GM12801 (cell line): ENCODE results near the gene UQCRH.

Experiments
- TF ChIP-seq, protein P1 (sequence below): IDR thresholded peaks from one replicate; pipeline ENCODE4 v1.5.1; 2011; ENCODE audit warnings: control low read depth; ENCODE audit not compliant: insufficient read length; ENCODE audit errors: extremely low read depth

Gene UQCRH

DNA sequence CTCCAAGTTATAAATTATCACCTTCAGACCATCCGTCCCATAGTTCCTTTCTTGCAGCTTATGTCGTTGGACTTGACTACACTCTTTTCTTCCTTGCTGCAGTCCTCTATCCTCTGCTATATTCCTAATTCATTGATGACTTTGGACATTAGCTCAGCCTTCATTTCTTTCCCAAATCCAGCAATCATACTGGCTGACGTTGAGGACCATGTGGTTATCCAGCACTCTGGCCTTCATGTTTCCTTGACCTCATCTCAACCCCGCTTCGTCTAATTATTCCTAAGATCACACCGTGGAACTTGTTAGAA is 28.5 kb upstream of the UQCRH start:
- TF ChIP-seq, protein P1, sequence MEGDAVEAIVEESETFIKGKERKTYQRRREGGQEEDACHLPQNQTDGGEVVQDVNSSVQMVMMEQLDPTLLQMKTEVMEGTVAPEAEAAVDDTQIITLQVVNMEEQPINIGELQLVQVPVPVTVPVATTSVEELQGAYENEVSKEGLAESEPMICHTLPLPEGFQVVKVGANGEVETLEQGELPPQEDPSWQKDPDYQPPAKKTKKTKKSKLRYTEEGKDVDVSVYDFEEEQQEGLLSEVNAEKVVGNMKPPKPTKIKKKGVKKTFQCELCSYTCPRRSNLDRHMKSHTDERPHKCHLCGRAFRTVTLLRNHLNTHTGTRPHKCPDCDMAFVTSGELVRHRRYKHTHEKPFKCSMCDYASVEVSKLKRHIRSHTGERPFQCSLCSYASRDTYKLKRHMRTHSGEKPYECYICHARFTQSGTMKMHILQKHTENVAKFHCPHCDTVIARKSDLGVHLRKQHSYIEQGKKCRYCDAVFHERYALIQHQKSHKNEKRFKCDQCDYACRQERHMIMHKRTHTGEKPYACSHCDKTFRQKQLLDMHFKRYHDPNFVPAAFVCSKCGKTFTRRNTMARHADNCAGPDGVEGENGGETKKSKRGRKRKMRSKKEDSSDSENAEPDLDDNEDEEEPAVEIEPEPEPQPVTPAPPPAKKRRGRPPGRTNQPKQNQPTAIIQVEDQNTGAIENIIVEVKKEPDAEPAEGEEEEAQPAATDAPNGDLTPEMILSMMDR, result no peak

- TF ChIP-seq, protein P1, result no peak
Measured at GRCh38 chr1:46277658-46278373, 25.7 kb upstream of the UQCRH start.

GRCh38 chr1:46278807-46279206 is 24.7 kb upstream of the UQCRH start:
- TF ChIP-seq, protein P1, result no peak

- TF ChIP-seq, protein P1, result no peak
Measured at GRCh38 chr1:46280092-46280491, 23.4 kb upstream of the UQCRH start.

- TF ChIP-seq, protein P1, result no peak
Measured at GRCh38 chr1:46281021-46281420, 22.5 kb upstream of the UQCRH start.

DNA sequence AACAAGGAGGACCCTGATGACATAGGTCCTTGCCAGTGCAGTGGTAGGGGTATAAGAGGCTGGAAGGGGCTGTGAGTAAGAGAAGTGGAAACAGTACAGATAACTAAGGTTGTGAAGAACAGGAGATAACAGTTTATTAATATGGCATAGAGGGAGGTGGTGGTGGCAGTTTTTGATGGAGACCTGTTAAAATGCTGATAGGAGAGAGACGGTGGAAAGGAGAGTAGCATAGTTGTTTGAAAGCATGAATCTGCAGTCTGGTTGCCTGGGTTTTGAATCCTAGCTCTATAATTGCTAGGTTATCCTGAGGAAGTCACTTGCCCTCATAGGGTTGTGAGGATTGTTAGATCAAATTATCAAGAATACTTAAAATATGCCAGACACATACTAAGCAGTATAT is 19.4 kb upstream of the UQCRH start:
- TF ChIP-seq, protein P1, result no peak

DNA sequence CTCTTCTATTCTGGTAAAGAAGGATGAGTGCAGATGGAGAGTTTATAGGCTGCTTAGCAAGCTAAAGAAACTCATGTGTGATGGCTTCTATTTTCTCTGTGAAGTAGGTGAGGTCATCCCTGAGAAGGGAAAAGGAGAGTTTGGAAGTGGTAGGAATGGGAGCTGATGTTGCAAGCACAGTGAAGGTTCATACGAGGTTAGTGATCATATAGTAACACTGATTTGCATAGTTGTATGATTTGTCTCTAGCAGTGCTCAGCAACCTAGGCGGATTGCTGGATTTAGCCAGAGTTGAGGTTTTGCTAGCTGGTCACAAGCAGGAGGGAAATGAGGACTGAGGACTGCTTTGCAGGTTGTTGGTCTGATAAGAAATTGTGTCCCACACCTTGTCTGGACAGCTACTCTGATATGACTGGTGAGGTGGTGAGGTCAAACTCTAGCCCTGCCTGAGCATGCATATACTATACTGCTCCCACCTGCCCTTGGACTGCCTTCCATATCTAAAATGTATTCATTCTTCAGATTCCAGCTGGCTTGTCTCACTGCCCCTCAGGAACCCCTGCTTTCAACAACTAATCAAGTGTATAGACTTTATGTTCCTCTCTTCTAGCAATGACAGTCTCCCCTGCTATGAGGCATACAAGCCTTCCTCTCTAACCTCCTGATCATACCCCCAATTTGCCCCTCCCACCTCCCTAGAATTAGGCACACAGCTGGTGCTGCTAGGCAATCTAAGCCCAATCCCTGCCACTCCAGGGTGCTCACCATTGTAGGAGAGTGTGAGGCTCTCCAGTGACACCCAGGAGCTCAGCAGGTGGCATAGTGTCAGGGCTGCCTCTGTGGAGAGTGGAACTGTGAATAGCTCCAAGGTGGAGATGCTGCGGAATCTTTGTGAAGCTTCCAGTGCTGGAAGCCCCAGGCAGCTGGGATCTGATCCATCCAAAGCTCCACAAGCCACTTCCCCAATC is 18.6 kb upstream of the UQCRH start:
- TF ChIP-seq, protein P1, result no peak
